ENCODE results near the gene FAM149A.

GRCh38 chr4:186161138-186161537 is 56.6 kb downstream of the FAM149A start:
- TF ChIP-seq ZNF24 (tag by site-specific recombination; IDR thresholded peaks at IDR 0.05): no peak
- TF ChIP-seq CTCF (tag by site-specific recombination; IDR thresholded peaks at IDR 0.05): no peak
- no peak for TF ChIP-seq SETDB1 (IDR thresholded peaks at IDR 0.05; ENCODE audit: insufficient read length, low read length)
- TF ChIP-seq ZNF223 (tag by site-specific recombination; IDR thresholded peaks at IDR 0.05): no peak
- TF ChIP-seq ZNF670 (tag by site-specific recombination; IDR thresholded peaks at IDR 0.05; ENCODE audit: low read depth): no peak

Data from HEK293 (cell line).